Measurements from ENCODE around the gene NF1.

- no peak for TF ChIP-seq CTCF (IDR thresholded peaks at IDR 0.05)
- no peak for TF ChIP-seq POLR2A (IDR thresholded peaks at IDR 0.05)
Observed at GRCh38 chr17:31096106-31096436, 1.3 kb downstream of the NF1 start.
